Forelimb muscle (tissue), 1 donor: ENCODE measurements around the gene REP15. TPM values are rescaled to one million over a fixed set of nuclear protein-coding genes. Genes with fewer than 3 reads are reported as not detected.
"Not testable (repeated sequence)": the region's sequence is repeated elsewhere in the genome, so short reads cannot be mapped to it uniquely, and the experiment has no call there.

Experiments used
- DNase-seq: peaks from one replicate; pipeline ENCODE4 v3.0.0-alpha.2; 2013; ENCODE audit warnings: low read depth
- polyA plus RNA-seq: library from polyadenylated mRNA; unstranded; fragments of 120-200 nt; gene quantifications from one replicate; pipeline ENCODE4 v1.2.1, GENCODE V29; 2013; ENCODE audit not compliant: insufficient read length

The REP15 gene
- 0.90 TPM for polyA plus RNA-seq

- DNase-seq: no peak
These were observed at the start of gene REP15 for GRCh38 chr12:27696293-27696652. Gene REP15, plus strand, starts transcription at chr12:27696447. Its CDS starts 116 bp downstream, at chr12:27696563.

DNA sequence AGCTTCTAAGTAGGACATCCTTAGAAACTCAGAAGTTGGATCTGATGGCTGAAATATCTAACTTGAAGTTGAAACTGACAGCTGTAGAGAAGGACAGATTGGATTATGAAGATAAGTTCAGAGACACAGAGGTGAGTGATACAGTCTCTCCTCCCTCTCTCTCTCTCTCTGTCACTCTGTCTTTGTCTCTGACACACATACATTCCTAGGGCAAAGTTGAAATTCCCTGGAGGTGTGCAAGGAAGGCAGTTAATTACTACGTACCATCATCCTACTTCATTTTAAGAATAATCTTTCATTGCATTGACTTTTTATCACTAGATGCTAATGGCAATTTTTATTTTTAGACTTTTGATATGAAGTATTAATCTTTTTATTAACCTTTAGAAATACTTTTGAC is 46.2 kb upstream of the REP15 start:
- no peak for DNase-seq

DNA sequence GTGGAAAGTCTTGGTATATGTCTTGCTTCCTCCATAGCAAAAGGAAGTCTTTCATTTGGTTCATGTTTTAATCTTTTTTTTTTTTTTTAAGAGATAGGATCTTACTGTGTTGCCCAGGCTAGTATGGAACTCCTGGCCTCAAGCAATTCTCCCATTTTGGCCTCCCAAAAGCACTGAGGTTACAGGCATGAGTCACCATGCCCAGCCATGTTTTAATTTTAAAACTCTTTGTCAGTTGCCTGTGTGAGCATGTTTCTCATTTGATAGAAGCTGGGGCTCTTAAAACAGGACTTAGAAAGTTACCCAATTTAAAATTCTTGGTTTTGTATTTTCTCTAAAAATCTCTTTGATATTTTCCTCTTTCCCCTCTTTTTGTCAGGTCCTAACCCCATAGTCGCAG is 45.0 kb upstream of the REP15 start:
- DNase-seq: no peak

DNA sequence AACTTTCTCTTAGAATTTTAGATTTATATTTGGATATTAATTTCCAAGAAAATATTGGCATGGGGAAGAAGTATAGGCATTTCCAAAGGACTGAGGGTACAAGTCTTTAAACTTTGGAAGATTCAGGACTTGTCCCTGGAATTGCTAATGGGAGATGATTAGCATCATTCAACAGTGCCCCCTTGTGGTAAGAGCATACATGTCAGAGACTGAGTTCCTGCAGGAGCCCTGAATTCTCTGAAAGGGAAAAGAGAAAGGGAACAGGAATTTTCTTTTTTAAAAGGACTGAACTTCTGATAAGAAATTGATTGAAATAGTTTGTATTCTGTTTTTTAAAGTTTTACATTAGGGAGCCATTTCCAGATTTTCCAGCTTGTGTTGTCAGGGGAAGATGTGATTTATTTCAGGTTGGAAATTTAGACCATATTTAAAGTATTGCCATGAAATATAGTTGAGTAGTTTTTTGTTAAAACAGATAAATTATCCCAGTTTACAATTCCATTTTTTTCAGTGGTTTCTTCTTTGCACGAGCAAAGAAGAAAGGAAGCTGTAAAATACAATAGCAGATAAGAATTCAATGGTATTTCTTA is 44.0 kb upstream of the REP15 start:
- peak; percentile 75 for DNase-seq

DNA sequence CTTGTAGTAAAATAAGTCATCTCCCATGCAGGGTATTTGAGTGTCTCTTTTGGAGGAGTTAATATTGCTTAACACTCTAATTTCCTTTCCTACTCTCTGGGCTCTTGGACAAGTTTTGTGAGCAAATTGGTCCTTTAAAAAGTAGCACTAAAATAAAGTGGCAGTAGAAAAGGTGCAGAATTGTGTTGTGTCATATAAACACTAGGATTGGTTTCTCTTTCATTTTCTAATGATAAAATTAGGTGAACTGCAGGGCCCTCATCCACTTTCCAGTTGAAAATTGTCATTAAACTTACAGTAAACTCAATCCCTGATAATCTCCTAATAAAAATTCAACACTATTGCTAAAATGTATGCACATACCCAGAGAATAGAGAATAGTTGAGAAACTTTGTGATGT is 42.6 kb upstream of the REP15 start:
- DNase-seq: no peak

DNA sequence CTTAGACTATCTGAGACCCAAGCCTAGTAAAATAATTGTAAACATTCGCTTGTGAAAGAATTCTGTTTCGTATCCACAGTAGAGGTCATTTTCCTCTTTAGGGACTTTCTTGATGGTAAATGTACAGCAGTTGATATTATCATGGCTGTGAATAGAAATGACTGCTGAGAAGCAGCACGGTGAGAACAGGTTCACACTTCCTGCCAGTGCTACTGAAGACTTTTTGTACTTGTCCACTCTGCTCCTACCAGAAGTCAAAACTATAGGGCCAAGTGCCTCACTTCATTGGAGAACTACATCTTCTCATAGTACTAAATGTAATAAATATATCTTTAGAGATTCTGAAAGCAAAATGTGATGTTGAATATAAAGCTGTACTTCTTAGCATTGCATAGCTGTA is 40.8 kb upstream of the REP15 start:
- not testable (repeated sequence) for DNase-seq

DNA sequence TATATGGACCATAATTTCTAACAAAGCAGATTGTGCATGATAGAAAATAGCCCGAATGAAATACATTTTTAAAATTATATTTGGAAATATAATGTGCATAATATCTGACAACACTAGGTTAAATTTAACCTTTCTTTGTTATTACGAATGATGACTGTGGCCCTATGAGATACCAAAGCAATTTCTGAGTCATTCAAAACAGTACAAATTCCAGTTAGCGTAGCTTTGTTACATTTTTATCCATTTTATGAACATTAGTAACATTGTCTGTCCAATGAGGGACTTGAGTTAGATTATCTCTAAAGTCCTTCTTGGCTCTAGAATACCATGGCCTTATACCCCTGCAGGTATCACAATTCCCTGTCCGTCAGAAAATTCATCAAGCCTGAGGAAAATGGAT is 39.0 kb upstream of the REP15 start:
- no peak for DNase-seq

DNA sequence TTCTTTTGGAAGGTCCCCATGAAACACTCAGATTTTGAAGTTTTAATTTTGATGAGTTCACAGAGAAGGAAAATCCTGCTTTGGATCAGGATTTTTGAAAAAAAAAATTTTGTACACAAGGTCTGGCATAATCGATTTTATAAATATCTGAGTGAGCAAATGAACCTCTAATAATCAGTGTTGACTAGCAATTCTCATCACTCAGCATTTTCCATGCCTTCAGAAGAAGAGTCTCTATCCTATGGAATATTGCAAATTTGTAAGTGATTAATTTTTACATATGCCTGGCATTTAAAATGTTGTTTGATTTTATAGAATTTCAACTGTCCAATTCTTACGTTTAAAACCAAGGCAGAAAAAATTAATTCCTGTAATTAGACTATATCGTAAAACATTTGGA is 30.5 kb upstream of the REP15 start:
- no peak for DNase-seq

GRCh38 chr12:27666510-27666909 is 29.7 kb upstream of the REP15 start:
- no peak for DNase-seq

GRCh38 chr12:27667540-27667939 is 28.7 kb upstream of the REP15 start:
- no peak for DNase-seq

DNA sequence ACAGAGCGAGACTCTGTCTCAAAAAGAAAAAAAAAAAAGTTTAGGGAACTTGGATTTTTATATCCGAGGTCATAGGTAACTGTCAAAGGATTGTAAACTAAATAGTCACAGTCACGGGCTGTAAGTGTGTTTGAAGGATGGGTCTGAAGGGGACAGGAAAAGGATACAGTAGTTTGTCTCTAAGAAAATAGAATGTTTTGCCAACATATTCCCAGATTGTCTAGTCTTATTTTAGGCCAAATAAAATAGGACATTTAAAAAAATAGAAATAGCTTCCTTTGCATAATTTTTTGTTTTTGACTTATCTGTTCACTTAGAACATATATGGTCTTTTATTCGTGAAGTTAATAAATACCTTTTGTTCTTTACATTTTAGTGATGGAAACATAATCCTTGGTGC is 24.2 kb upstream of the REP15 start:
- DNase-seq: no peak

DNA sequence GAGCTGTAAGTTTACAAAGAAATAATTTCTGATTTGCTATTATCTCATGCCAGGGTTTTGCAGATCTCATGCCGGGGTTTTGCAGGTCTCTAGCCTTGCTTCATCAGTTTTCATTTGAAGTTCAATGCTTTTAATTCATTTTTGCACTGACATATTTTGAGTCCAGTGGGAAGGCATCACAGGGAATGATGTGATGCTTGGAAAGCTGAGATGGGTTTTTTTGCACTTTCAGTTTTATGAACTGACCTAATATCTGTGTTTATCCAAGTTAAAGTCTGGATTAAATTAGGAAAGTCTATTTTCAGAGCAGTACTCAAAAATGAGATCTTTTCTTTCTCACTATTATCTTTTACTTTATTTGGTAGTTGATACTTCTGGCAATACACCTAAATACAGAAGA is 23.6 kb upstream of the REP15 start:
- DNase-seq: peak; percentile 63

GRCh38 chr12:27673101-27673718 is 23.0 kb upstream of the REP15 start:
- peak; percentile 60 for DNase-seq

- no peak for DNase-seq
These were observed 21.3 kb upstream of the REP15 start for GRCh38 chr12:27674989-27675388.

- no peak for DNase-seq
These were observed 15.6 kb upstream of the REP15 start for GRCh38 chr12:27680619-27681018.

- DNase-seq: no peak
These were observed 13.7 kb upstream of the REP15 start for GRCh38 chr12:27682534-27682933.

GRCh38 chr12:27685274-27685673 is 11.0 kb upstream of the REP15 start:
- no peak for DNase-seq

DNA sequence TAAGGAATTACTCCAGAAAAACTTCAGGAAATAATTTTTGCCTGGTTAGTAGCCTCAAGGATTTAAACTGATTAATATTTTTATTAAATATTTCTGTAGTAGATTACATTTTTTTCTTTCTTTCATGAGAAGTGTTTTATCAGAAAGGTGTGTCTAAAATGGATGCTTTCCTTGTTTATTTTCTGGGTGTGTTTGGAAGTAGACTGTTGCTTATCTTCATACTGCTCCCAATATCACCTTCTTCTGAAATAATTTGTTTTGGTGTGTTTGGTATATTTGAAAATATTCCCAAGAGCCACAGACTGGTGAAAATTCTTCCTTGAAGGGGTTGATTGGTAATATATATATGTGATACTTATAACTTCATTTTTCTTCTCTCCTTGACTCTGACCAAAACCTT is 10.1 kb upstream of the REP15 start:
- DNase-seq: no peak

DNA sequence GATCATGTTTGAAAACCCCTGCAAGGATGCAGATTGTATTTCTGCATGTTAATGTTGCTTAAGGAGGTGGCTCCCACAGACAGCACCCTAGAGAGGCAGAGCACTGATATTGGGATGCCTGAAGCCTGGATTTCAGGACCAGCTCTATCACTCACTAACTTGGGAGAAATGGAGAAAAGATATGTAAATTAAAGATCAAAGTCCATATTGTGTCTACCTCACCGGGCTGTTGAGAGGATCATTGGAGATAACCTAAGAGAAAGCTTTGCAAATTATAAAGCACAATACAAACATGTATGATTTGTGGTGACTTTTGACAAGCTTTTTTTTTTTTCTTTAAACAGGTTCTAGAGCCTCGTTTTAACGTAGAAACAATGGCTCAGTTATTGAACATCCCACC is 7.6 kb upstream of the REP15 start:
- DNase-seq: no peak

DNA sequence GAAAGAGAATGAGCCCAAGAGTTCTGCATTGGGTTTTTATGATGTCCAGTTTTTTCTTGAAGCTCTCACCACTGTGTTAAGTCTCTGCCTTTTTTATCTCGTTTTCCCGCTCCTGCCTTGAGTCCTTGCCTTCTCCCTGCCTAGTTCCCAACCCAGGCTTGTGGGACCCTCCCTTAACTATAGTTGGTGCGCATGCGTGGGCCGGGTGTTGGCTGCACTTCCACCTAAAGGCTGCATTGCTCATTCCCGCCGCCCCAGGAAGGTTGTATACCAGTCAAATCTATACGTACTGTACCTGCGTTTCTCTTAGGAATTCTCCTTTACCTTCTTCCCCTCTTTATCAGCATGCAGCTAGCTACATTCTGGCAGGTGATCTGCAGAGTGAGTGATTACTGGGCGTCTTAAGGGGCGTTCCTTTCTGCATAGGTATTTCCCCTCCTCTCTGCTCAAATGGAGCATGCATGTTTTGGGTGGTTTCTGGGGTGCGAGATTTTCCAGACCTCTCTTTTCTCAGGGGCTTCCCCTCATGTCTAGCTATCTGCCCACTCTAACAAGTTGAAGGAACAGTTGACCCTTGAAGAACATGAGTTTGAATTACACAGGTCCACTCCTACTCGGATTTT is 6.6 kb upstream of the REP15 start:
- no peak for DNase-seq

GRCh38 chr12:27693403-27693802 is 2.8 kb upstream of the REP15 start:
- no peak for DNase-seq

GRCh38 chr12:27695556-27696292 is 523 bp upstream of the REP15 start:
- DNase-seq: no peak
